HEK293 (cell line): Measurements from ENCODE around the gene TLE2.

Source experiments
- CTCF ChIA-PET: fragments of 350-600 bp; formaldehyde crosslinking; extraction: SDS; loops from one replicate; lab custom pipeline; 2021; ENCODE audit warnings: antibody characterized with exemption; lab: Yijun Ruan, JAX
- POLR2A ChIA-PET: fragments of 300-600 bp; formaldehyde crosslinking; extraction: SDS; loops from one replicate; lab custom pipeline; 2020; ENCODE audit warnings: antibody characterized with exemption, inconsistent platforms; lab: Yijun Ruan, JAX
- H3K27ac ChIP-seq: fragments of 200-500 bp; sonication (Bioruptor generic); 2 replicates; pipeline ENCODE4 v1.5.1; 2014; ENCODE audit warnings: low read depth, low read length, control low read depth, inconsistent platforms; ENCODE audit errors: extremely low read depth
- H3K36me3 ChIP-seq, 2 experiments: fragments of 200-500 bp in 1 of 2; sonication (Bioruptor generic) in 1 of 2; 1 replicate in 1 of 2; 2 replicates in 1 of 2; pipeline ENCODE4 v1.5.1; 2014 to 2017; ENCODE audit warnings: inconsistent platforms in 2 of 2, low read length in 2 of 2; ENCODE audit not compliant: control insufficient read depth in 2 of 2, insufficient read depth in 1 of 2
- H3K4me1 ChIP-seq: fragments of 200-500 bp; sonication (Bioruptor generic); 2 replicates; pipeline ENCODE4 v1.5.1; 2014; ENCODE audit warnings: mild to moderate bottlenecking, low read length, inconsistent platforms; ENCODE audit not compliant: control insufficient read depth, insufficient read depth
- H3K4me3 ChIP-seq: 2 replicates; pipeline ENCODE4 v1.5.1; 2011; ENCODE audit warnings: low read depth, mild to moderate bottlenecking, control low read depth, low read length, moderate library complexity
- H3K9me3 ChIP-seq: fragments of 200-500 bp; sonication (Bioruptor generic); 2 replicates; pipeline ENCODE4 v1.5.1; 2014; ENCODE audit warnings: low read depth, low read length, inconsistent platforms; ENCODE audit not compliant: control insufficient read depth, insufficient read depth
- EGR2 ChIP-seq: fragments of 450-650 bp; formaldehyde crosslinking; IDR thresholded peaks from 2 replicates; pipeline ENCODE4 v1.5.1; 2016; ENCODE audit warnings: low read depth, missing biosample characterization, missing genetic modification characterization
- HIC1 ChIP-seq: fragments of 450-650 bp; formaldehyde crosslinking; IDR thresholded peaks from 2 replicates; pipeline ENCODE4 v1.5.1; 2016; ENCODE audit warnings: missing biosample characterization, missing genetic modification characterization
- KLF1 ChIP-seq: fragments of 450-650 bp; formaldehyde crosslinking; IDR thresholded peaks from 2 replicates; pipeline ENCODE4 v1.5.1; 2016; ENCODE audit warnings: missing biosample characterization, missing genetic modification characterization
- KLF8 ChIP-seq: fragments of 450-650 bp; formaldehyde crosslinking; IDR thresholded peaks from 2 replicates; pipeline ENCODE4 v1.5.1; 2016; ENCODE audit warnings: missing biosample characterization, missing genetic modification characterization
- SP2 ChIP-seq: fragments of 450-650 bp; formaldehyde crosslinking; IDR thresholded peaks from 2 replicates; pipeline ENCODE4 v1.5.1; 2016; ENCODE audit warnings: missing biosample characterization, missing genetic modification characterization
- SP3 ChIP-seq: fragments of 450-650 bp; formaldehyde crosslinking; IDR thresholded peaks from 2 replicates; pipeline ENCODE4 v1.5.1; 2016; ENCODE audit warnings: missing biosample characterization, missing genetic modification characterization
- TSHZ1 ChIP-seq: fragments of 450-650 bp; formaldehyde crosslinking; IDR thresholded peaks from 2 replicates; pipeline ENCODE4 v1.5.1; 2016; ENCODE audit warnings: missing biosample characterization, missing genetic modification characterization, borderline replicate concordance
- YY1 ChIP-seq: fragments of 450-650 bp; formaldehyde crosslinking; IDR thresholded peaks from 2 replicates; pipeline ENCODE4 v1.5.1; 2018; ENCODE audit warnings: missing biosample characterization, missing genetic modification characterization
- ZFHX2 ChIP-seq: fragments of 450-650 bp; formaldehyde crosslinking; conservative IDR thresholded peaks from 2 replicates; pipeline ENCODE4 v1.5.1; 2016; ENCODE audit warnings: missing biosample characterization, missing genetic modification characterization
- ZNF248 ChIP-seq: fragments of 450-650 bp; formaldehyde crosslinking; IDR thresholded peaks from 2 replicates; pipeline ENCODE4 v1.5.1; 2017; ENCODE audit warnings: missing biosample characterization, missing genetic modification characterization
- ZNF324 ChIP-seq: fragments of 450-650 bp; formaldehyde crosslinking; IDR thresholded peaks from 2 replicates; pipeline ENCODE4 v1.5.1; 2016; ENCODE audit warnings: missing biosample characterization, missing genetic modification characterization
- ZNF514 ChIP-seq: fragments of 450-650 bp; formaldehyde crosslinking; IDR thresholded peaks from 2 replicates; pipeline ENCODE4 v1.5.1; 2016; ENCODE audit warnings: missing biosample characterization, missing genetic modification characterization
- ZNF521 ChIP-seq: fragments of 450-650 bp; formaldehyde crosslinking; IDR thresholded peaks from 2 replicates; pipeline ENCODE4 v1.5.1; 2017; ENCODE audit warnings: missing biosample characterization, mild to moderate bottlenecking, missing genetic modification characterization
- ZNF544 ChIP-seq: fragments of 450-650 bp; formaldehyde crosslinking; IDR thresholded peaks from 2 replicates; pipeline ENCODE4 v1.5.0; 2017; ENCODE audit warnings: missing biosample characterization, missing genetic modification characterization
- ZNF610 ChIP-seq: fragments of 450-650 bp; formaldehyde crosslinking; IDR thresholded peaks from 2 replicates; pipeline ENCODE4 v1.5.1; 2016; ENCODE audit warnings: missing biosample characterization, missing genetic modification characterization, borderline replicate concordance
- ZNF777 ChIP-seq: fragments of 450-650 bp; formaldehyde crosslinking; IDR thresholded peaks from 2 replicates; pipeline ENCODE4 v1.5.1; 2017; ENCODE audit warnings: missing biosample characterization, missing genetic modification characterization, borderline replicate concordance
- TF ChIP-seq, protein P1 (sequence below): fragments of 450-650 bp; formaldehyde crosslinking; IDR thresholded peaks from 2 replicates; pipeline ENCODE4 v1.5.1; 2017; ENCODE audit warnings: missing biosample characterization, missing genetic modification characterization

TLE2 gene

GRCh38 chr19:3006075-3006767, 22.9 kb downstream of the TLE2 start:
- H3K27ac ChIP-seq = no peak overlapping the region
- CTCF ChIA-PET = interaction anchor here (0.8 to 2.1 kb wide), 2 partner anchors 44 to 97 kb away, joined by 3 to 5 read pairs; no protein-coding TSS in a partner anchor
- no peaks in the 10 kb centered on the region for H3K9me3 ChIP-seq
- TF ChIP-seq EGR2 (tag by site-specific recombination) (0 out of 2 replicates have a peak, but pooled peaks have one; percentile 40), HIC1 (tag by site-specific recombination) (0 out of 2 replicates have a peak, but pooled peaks have one; percentile 45), SP2 (tag by site-specific recombination) (peak; percentile 50), KLF8 (tag by site-specific recombination) (peak; percentile 75), YY1 (tag by site-specific recombination) (no peak), ZFHX2 (tag by site-specific recombination) (0 out of 2 replicates have a peak, but pooled peaks have one; percentile 4), ZNF248 (tag by site-specific recombination) (no peak), ZNF521 (tag by site-specific recombination) (no peak), KLF1 (peak; percentile 81), ZNF544 (tag by site-specific recombination) (no peak), SP3 (tag by site-specific recombination) (peak; percentile 42; the same call in 1 of the 2 replicates)
- TF ChIP-seq, all 188 proteins: peak for 7
- POLR2A ChIA-PET = no interaction called here
- Histone ChIP-seq H3K36me3 (no peaks in the 10 kb centered on the region), H3K4me1 (no peaks in the 10 kb centered on the region), H3K4me3 (no peak overlapping the region)

GRCh38 chr19:3005345-3005744, 23.7 kb downstream of the TLE2 start:
- Histone ChIP-seq H3K9me3 (no peaks in the 10 kb centered on the region), H3K4me3 (no peak overlapping the region), H3K36me3 (no peaks in the 10 kb centered on the region), H3K27ac (no peak overlapping the region), H3K4me1 (no peaks in the 10 kb centered on the region)
- TF ChIP-seq ZNF324 (no peak), ZNF514 (tag by site-specific recombination) (no peak), EGR2 (tag by site-specific recombination) (no peak), TSHZ1 (tag by site-specific recombination) (no peak), ZNF248 (tag by site-specific recombination) (no peak), ZNF610 (tag by site-specific recombination) (no peak), ZNF777 (tag by site-specific recombination) (no peak)
- TF ChIP-seq, protein P1, sequence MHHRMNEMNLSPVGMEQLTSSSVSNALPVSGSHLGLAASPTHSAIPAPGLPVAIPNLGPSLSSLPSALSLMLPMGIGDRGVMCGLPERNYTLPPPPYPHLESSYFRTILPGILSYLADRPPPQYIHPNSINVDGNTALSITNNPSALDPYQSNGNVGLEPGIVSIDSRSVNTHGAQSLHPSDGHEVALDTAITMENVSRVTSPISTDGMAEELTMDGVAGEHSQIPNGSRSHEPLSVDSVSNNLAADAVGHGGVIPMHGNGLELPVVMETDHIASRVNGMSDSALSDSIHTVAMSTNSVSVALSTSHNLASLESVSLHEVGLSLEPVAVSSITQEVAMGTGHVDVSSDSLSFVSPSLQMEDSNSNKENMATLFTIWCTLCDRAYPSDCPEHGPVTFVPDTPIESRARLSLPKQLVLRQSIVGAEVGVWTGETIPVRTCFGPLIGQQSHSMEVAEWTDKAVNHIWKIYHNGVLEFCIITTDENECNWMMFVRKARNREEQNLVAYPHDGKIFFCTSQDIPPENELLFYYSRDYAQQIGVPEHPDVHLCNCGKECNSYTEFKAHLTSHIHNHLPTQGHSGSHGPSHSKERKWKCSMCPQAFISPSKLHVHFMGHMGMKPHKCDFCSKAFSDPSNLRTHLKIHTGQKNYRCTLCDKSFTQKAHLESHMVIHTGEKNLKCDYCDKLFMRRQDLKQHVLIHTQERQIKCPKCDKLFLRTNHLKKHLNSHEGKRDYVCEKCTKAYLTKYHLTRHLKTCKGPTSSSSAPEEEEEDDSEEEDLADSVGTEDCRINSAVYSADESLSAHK (tag by site-specific recombination) = no peak
- CTCF ChIA-PET = interaction anchor here (0.8 to 2.1 kb wide), 2 partner anchors 44 to 98 kb away, joined by 3 to 5 read pairs; no protein-coding TSS in a partner anchor
- POLR2A ChIA-PET = interaction anchor here (0.8 to 1.3 kb wide), 2 partner anchors 31 to 55 kb away, joined by 3 to 7 read pairs; no protein-coding TSS in a partner anchor
